ENCODE results near the gene RND3.

DNA sequence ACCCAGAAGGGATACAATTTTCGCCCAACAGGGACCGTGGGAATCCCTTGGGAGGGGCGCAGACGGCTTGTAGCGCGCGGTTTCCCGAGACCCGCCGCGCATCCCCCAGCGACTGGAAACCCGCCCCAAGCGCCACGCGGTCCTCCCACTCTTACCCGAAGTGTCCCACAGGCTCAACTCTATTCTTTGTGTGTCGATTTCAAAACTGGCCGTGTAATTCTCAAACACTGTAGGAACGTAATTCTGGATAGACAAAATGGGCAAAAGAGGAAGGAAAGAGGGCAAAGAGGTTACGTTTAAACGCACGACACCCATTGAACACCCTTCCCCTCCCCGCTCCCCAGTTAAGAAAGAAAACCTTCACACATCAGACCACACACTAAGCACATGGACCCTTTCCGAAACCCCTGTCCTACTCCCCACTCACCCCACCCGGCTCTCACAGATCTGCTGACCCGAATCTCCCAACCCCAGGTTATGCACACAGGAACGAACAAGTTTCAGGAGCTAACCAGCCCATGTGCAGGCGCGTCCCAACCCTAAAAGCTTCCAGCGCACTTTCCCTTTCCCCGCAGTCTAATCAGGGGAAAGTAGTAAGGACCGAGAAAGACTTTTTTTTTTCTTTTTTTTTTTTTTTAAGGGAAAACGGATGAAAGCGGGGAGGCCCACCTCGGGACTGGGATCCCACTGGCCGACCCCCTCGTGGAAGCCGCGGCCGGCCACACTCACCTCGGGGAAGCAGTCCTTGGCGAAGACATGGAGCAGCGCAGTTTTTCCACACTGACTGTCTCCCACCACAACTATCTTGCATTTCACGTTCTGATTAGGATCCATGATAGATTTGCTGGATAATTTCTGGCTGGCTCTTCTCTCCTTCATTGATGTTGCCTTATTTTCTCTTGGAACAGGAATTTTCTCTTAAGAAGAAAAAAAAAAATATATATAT, 655 bp downstream of the RND3 start:
- TF ChIP-seq, protein P1, sequence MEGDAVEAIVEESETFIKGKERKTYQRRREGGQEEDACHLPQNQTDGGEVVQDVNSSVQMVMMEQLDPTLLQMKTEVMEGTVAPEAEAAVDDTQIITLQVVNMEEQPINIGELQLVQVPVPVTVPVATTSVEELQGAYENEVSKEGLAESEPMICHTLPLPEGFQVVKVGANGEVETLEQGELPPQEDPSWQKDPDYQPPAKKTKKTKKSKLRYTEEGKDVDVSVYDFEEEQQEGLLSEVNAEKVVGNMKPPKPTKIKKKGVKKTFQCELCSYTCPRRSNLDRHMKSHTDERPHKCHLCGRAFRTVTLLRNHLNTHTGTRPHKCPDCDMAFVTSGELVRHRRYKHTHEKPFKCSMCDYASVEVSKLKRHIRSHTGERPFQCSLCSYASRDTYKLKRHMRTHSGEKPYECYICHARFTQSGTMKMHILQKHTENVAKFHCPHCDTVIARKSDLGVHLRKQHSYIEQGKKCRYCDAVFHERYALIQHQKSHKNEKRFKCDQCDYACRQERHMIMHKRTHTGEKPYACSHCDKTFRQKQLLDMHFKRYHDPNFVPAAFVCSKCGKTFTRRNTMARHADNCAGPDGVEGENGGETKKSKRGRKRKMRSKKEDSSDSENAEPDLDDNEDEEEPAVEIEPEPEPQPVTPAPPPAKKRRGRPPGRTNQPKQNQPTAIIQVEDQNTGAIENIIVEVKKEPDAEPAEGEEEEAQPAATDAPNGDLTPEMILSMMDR (conservative IDR thresholded peaks at IDR 0.05 in 1 of 2, IDR thresholded peaks at IDR 0.05 in 1 of 2; ENCODE audit: extremely low read depth in 1 of 2, insufficient read depth in 1 of 2, low read depth in 1 of 2, low read length in 2 of 2) = no peak
- no peak for TF ChIP-seq EZH2 (IDR thresholded peaks at IDR 0.05; ENCODE audit: borderline replicate concordance, low read length)
